Keratinocyte (primary cell): Measurements from ENCODE around the gene RNU7-1. TPM values are rescaled to one million over a fixed set of nuclear protein-coding genes. Genes with fewer than 3 reads are reported as not detected.

Source experiments
- DNase-seq: peaks from one replicate; pipeline ENCODE4 v3.0.0-alpha.2; 2011; ENCODE audit warnings: low read depth, missing footprints, low spot score
- FAIRE-seq: peaks from 2 replicates; lab custom pipeline; 2011; peaks lifted over from hg19 to GRCh38; lab: Jason Lieb, UNC
- H2AFZ ChIP-seq: 2 replicates; pipeline ENCODE4 v1.6.0; 2012; ENCODE audit warnings: low read length, control low read depth, inconsistent platforms; ENCODE audit not compliant: control insufficient read depth
- H3K27ac ChIP-seq: 2 replicates; pipeline ENCODE4 v1.5.1; 2011; ENCODE audit warnings: low read length; ENCODE audit not compliant: control insufficient read depth, insufficient read depth
- H3K27me3 ChIP-seq: 3 replicates; pipeline ENCODE4 v1.6.0; 2011; ENCODE audit warnings: low read length; ENCODE audit not compliant: control insufficient read depth, insufficient read depth; ENCODE audit errors: extremely low read depth
- H3K36me3 ChIP-seq, 2 experiments: 2 replicates in 1 of 2; 3 replicates in 1 of 2; pipeline ENCODE4 v1.5.1; 2011; ENCODE audit warnings: low read length in 2 of 2, mild to moderate bottlenecking in 1 of 2; ENCODE audit not compliant: control insufficient read depth in 2 of 2, insufficient read depth in 2 of 2; ENCODE audit errors: extremely low read depth in 1 of 2
- H3K4me1 ChIP-seq: 3 replicates; pipeline ENCODE4 v1.5.1; 2011; ENCODE audit warnings: low read length; ENCODE audit not compliant: control insufficient read depth, insufficient read depth; ENCODE audit errors: extremely low read depth
- H3K4me2 ChIP-seq: 3 replicates; pipeline ENCODE4 v1.6.0; 2011; ENCODE audit warnings: low read depth, low read length; ENCODE audit not compliant: control insufficient read depth, insufficient read depth; ENCODE audit errors: extremely low read depth
- H3K4me3 ChIP-seq, 3 experiments: fragments of 200-600 bp in 1 of 3; sonication (generic) in 1 of 3; 2 replicates in 2 of 3; 3 replicates in 1 of 3; pipeline ENCODE4 v1.5.1; 2011 to 2016; ENCODE audit warnings: low read length in 3 of 3, mild to moderate bottlenecking in 3 of 3, control low read depth in 2 of 3, inconsistent platforms in 1 of 3, low read depth in 1 of 3, mixed read lengths in 1 of 3, mixed run types in 1 of 3, moderate library complexity in 1 of 3; ENCODE audit not compliant: control insufficient read depth in 2 of 3, insufficient read depth in 2 of 3; ENCODE audit errors: extremely low read depth in 1 of 3
- H3K79me2 ChIP-seq: 2 replicates; pipeline ENCODE4 v1.6.0; 2012; ENCODE audit warnings: low read length; ENCODE audit not compliant: control insufficient read depth, insufficient read depth
- H3K9ac ChIP-seq: 3 replicates; pipeline ENCODE4 v1.6.0; 2011; ENCODE audit warnings: low read length; ENCODE audit not compliant: control insufficient read depth, insufficient read depth; ENCODE audit errors: extremely low read depth
- H3K9me1 ChIP-seq: 3 replicates; pipeline ENCODE4 v1.6.0; 2011; ENCODE audit warnings: low read length; ENCODE audit not compliant: control insufficient read depth, insufficient read depth; ENCODE audit errors: extremely low read depth
- H3K9me3 ChIP-seq: 2 replicates; pipeline ENCODE4 v1.5.1; 2012; ENCODE audit warnings: low read depth, low read length; ENCODE audit not compliant: control insufficient read depth
- H4K20me1 ChIP-seq: 3 replicates; pipeline ENCODE4 v1.6.0; 2011; ENCODE audit warnings: low read length; ENCODE audit not compliant: control insufficient read depth, insufficient read depth; ENCODE audit errors: extremely low read depth
- EZH2 ChIP-seq: IDR thresholded peaks from one replicate; pipeline ENCODE4 v1.6.1; 2012; ENCODE audit warnings: inconsistent platforms, mild to moderate bottlenecking, low read length, moderate library complexity
- dilution Hi-C: fragments of 300-500 bp; cut with MboI; formaldehyde crosslinking; loops from one replicate; pipeline ENCODE4 v1.7.0; 2020; ENCODE audit warnings: low sequenced_read_pairs; ENCODE audit not compliant: extremely low pct_ligation_motif_present
- polyA plus RNA-seq, 5 experiments: library from polyadenylated mRNA; depleted of rRNA in 3 of 5; stranded (reverse) in 3 of 5; stranded (forward) in 1 of 5; unstranded in 1 of 5; fragments of >200 nt; gene quantifications; 1 replicate in 1 of 5; 2 replicates in 3 of 5; 3 replicates in 1 of 5; pipeline versions ENCODE4 v1.2.1 to v1.2.3, GENCODE V29; 2011 to 2012; ENCODE audit warnings: missing spikeins in 2 of 5, low read depth in 1 of 5, low replicate concordance in 1 of 5
- TF ChIP-seq, protein P1 (sequence below), 3 experiments: IDR thresholded peaks in 1 of 3; conservative IDR thresholded peaks in 1 of 3; optimal IDR thresholded peaks in 1 of 3; 2 replicates in 2 of 3; 3 replicates in 1 of 3; pipeline versions ENCODE3 to v1.5.1; 2011; ENCODE audit warnings: low read length in 3 of 3, mild to moderate bottlenecking in 3 of 3, moderate library complexity in 2 of 3, control low read depth in 1 of 3, inconsistent platforms in 1 of 3; ENCODE audit not compliant: insufficient read depth in 2 of 3; ENCODE audit errors: extremely low read depth in 1 of 3

RNU7-1 gene
- polyA plus RNA-seq, 1 donor (not counting 4 experiments of a cell fraction or from before 2014, with no cell fraction given): not detected

DNA sequence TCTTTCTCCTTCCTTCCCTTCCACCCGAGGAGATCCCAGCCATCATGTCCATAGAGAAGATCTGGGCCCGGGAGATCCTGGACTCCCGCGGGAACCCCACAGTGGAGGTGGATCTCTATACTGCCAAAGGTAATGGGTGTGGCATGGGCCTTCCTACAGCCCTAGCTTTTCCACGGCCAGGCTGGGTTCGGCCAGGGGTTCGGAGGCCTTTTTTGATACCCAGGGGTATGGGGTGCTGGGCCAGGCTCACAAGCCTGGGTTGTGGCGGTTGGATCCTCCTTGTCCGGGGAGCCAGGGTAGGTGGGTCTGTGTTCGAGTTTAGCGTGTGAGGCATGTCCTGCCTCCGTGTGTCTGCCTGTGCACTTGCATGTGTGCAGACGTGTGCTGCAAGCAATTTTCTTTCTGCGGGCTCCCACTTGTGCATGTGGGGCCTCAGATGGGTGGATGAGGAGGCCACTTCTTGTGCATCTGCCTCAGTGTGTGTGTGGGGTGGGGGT is 27.8 kb upstream of the RNU7-1 start:
- H3K79me2 ChIP-seq: no peaks in the 10 kb centered on the region
- DNase-seq (no peak), FAIRE-seq (no peak)
- no peaks in the 10 kb centered on the region for H3K36me3 ChIP-seq
- peaks cover 9% of the 10 kb centered on the region for H3K4me1 ChIP-seq
- H3K9me1 ChIP-seq: peaks cover 2% of the 10 kb centered on the region
- H2AFZ ChIP-seq: no peak overlapping the region
- no peaks in the 10 kb centered on the region for H3K9me3 ChIP-seq
- no peak overlapping the region for H3K4me2 ChIP-seq
- H3K9ac ChIP-seq: no peak overlapping the region
- dilution Hi-C loops: no loop called here
- TF ChIP-seq EZH2: no peak
- TF ChIP-seq, protein P1, sequence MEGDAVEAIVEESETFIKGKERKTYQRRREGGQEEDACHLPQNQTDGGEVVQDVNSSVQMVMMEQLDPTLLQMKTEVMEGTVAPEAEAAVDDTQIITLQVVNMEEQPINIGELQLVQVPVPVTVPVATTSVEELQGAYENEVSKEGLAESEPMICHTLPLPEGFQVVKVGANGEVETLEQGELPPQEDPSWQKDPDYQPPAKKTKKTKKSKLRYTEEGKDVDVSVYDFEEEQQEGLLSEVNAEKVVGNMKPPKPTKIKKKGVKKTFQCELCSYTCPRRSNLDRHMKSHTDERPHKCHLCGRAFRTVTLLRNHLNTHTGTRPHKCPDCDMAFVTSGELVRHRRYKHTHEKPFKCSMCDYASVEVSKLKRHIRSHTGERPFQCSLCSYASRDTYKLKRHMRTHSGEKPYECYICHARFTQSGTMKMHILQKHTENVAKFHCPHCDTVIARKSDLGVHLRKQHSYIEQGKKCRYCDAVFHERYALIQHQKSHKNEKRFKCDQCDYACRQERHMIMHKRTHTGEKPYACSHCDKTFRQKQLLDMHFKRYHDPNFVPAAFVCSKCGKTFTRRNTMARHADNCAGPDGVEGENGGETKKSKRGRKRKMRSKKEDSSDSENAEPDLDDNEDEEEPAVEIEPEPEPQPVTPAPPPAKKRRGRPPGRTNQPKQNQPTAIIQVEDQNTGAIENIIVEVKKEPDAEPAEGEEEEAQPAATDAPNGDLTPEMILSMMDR (optimal IDR thresholded peaks at IDR 0.05 in 1 of 3, IDR thresholded peaks at IDR 0.05 in 1 of 3, conservative IDR thresholded peaks at IDR 0.05 in 1 of 3; ENCODE audit: extremely low read depth in 1 of 3, insufficient read depth in 2 of 3, low read length in 3 of 3): no peak
- H4K20me1 ChIP-seq: no peaks in the 10 kb centered on the region
- H3K27ac ChIP-seq: no peak overlapping the region
- H3K27me3 ChIP-seq: peaks cover 16% of the 10 kb centered on the region
- H3K4me3 ChIP-seq: no peak overlapping the region

DNA sequence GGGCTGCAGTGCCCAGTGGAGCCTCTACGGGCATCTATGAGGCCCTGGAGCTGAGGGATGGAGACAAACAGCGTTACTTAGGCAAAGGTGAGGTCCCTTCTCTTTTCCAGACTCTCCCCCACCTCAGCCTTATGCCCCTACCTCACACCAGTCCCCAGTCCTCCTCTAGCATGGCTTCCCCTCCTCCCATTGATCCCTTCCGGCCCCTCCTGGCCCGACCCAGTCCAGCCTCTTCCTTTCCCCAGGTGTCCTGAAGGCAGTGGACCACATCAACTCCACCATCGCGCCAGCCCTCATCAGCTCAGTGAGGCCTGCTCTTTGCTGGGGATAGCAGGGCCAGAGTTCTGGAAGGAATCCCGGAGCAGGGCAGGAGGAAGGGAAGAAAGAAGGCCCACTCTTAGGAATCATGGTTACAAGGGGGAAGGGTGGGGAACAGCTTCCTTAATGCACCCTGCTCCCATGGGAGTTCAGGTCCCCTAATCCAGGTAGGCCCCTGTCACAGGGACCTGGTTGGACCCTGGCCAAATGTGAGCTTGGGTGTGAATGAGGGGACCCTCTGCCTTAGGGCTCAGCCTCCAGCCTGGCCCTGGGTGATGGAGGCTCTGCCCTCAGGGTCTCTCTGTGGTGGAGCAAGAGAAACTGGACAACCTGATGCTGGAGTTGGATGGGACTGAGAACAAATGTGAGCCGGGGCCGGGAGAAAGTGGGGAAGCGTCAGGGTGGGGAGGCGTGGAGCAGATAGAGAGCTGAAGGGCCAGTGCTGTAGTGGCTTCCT is 27.0 kb upstream of the RNU7-1 start:
- dilution Hi-C loops: no loop called here
- TF ChIP-seq, protein P1 (optimal IDR thresholded peaks at IDR 0.05 in 1 of 3, IDR thresholded peaks at IDR 0.05 in 1 of 3, conservative IDR thresholded peaks at IDR 0.05 in 1 of 3; ENCODE audit: extremely low read depth in 1 of 3, insufficient read depth in 2 of 3, low read length in 3 of 3): no peak
- TF ChIP-seq EZH2: no peak
- H3K4me3 ChIP-seq: no peak overlapping the region
- no peaks in the 10 kb centered on the region for H4K20me1 ChIP-seq
- no peak overlapping the region for H3K4me2 ChIP-seq
- peaks cover 16% of the 10 kb centered on the region for H3K27me3 ChIP-seq
- H3K9ac ChIP-seq: no peak overlapping the region
- H3K4me1 ChIP-seq: peaks cover 9% of the 10 kb centered on the region
- H2AFZ ChIP-seq: no peak overlapping the region
- no peak for FAIRE-seq
- no peaks in the 10 kb centered on the region for H3K9me3 ChIP-seq
- H3K79me2 ChIP-seq: no peaks in the 10 kb centered on the region
- DNase-seq: no peak
- H3K9me1 ChIP-seq: peaks cover 2% of the 10 kb centered on the region
- no peak overlapping the region for H3K27ac ChIP-seq
- no peaks in the 10 kb centered on the region for H3K36me3 ChIP-seq
